Mesenchymal stem cell (in vitro differentiated cells and primary cell): Measurements from ENCODE around the gene GCDH.
A peak's percentile ranks its signal among the peaks of the same experiment; 100 is the strongest.

Experiments
- DNase-seq: peaks from one replicate; pipeline ENCODE4 v3.0.0-alpha.2; 2013
- H2AFZ ChIP-seq: one replicate; pipeline ENCODE4 v1.6.1; 2013; ENCODE audit warnings: low read depth, mild to moderate bottlenecking, control low read depth, inconsistent platforms, low read length, moderate library complexity
- H2AK5ac ChIP-seq: 2 replicates; pipeline ENCODE4 v1.6.1; 2013; ENCODE audit warnings: low read length, moderate library complexity, mild to moderate bottlenecking, inconsistent platforms; ENCODE audit not compliant: severe bottlenecking
- H2BK120ac ChIP-seq: one replicate; pipeline ENCODE4 v1.6.1; 2013; ENCODE audit warnings: low read depth, mild to moderate bottlenecking, inconsistent platforms, low read length, moderate library complexity
- H2BK12ac ChIP-seq, 2 experiments: one replicate each; pipeline ENCODE4 v1.6.1; 2013; ENCODE audit warnings: inconsistent platforms in 2 of 2, low read length in 2 of 2, mild to moderate bottlenecking in 2 of 2, moderate library complexity in 2 of 2, control low read depth in 1 of 2
- H2BK15ac ChIP-seq: one replicate; pipeline ENCODE4 v1.6.1; 2013; ENCODE audit warnings: mild to moderate bottlenecking, low read depth, inconsistent platforms; ENCODE audit not compliant: poor library complexity, severe bottlenecking
- H2BK5ac ChIP-seq: 2 replicates; pipeline ENCODE4 v1.6.1; 2013; ENCODE audit warnings: low read depth, mild to moderate bottlenecking, low read length, control low read depth, inconsistent platforms; ENCODE audit not compliant: poor library complexity, severe bottlenecking
- H3K14ac ChIP-seq, 2 experiments: one replicate each; pipeline ENCODE4 v1.6.1; 2013; ENCODE audit warnings: inconsistent platforms in 2 of 2, low read length in 2 of 2, control low read depth in 1 of 2, mild to moderate bottlenecking in 1 of 2, moderate library complexity in 1 of 2
- H3K18ac ChIP-seq, 2 experiments: one replicate each; pipeline ENCODE4 v1.6.1; 2013; ENCODE audit warnings: inconsistent platforms in 2 of 2, low read length in 2 of 2, control low read depth in 1 of 2, low read depth in 1 of 2, mild to moderate bottlenecking in 1 of 2
- H3K23ac ChIP-seq, 2 experiments: one replicate each; pipeline ENCODE4 v1.6.1; 2013; ENCODE audit warnings: inconsistent platforms in 2 of 2, low read length in 2 of 2, mild to moderate bottlenecking in 2 of 2, moderate library complexity in 2 of 2, control low read depth in 1 of 2
- H3K27ac ChIP-seq: 2 replicates; pipeline ENCODE4 v1.5.1; 2013; ENCODE audit warnings: mild to moderate bottlenecking, moderate library complexity, low read length, control low read depth, inconsistent platforms; ENCODE audit not compliant: poor library complexity, severe bottlenecking
- H3K27me3 ChIP-seq, 2 experiments: 2 replicates each; pipeline versions ENCODE4 v1.6.1 to v1.7.0; 2013; ENCODE audit warnings: low read length in 2 of 2, mild to moderate bottlenecking in 2 of 2, moderate library complexity in 2 of 2, control low read depth in 1 of 2, inconsistent platforms in 1 of 2; ENCODE audit not compliant: control insufficient read depth in 1 of 2, insufficient read depth in 1 of 2
- H3K36me3 ChIP-seq, 2 experiments: 2 replicates each; pipeline versions ENCODE4 v1.6.1 to v1.7.0; 2013; ENCODE audit warnings: low read length in 2 of 2, control low read depth in 1 of 2, inconsistent platforms in 1 of 2, low read depth in 1 of 2, mild to moderate bottlenecking in 1 of 2; ENCODE audit not compliant: insufficient read depth in 2 of 2, control insufficient read depth in 1 of 2
- H3K4ac ChIP-seq, 2 experiments: one replicate each; pipeline ENCODE4 v1.6.1; 2013; ENCODE audit warnings: inconsistent platforms in 2 of 2, low read length in 2 of 2, mild to moderate bottlenecking in 2 of 2, moderate library complexity in 2 of 2, control low read depth in 1 of 2, low read depth in 1 of 2
- H3K4me1 ChIP-seq: 2 replicates; pipeline ENCODE4 v1.6.1; 2013; ENCODE audit warnings: low read depth, low read length, control low read depth; ENCODE audit not compliant: control insufficient read depth, insufficient read depth
- H3K4me2 ChIP-seq: 2 replicates; pipeline ENCODE4 v1.6.1; 2013; ENCODE audit warnings: low read length, mild to moderate bottlenecking, inconsistent platforms; ENCODE audit not compliant: poor library complexity, severe bottlenecking
- H3K4me3 ChIP-seq, 2 experiments: 2 replicates each; pipeline versions ENCODE4 v1.5.1 to v1.7.0; 2013; ENCODE audit warnings: low read length in 2 of 2, mild to moderate bottlenecking in 2 of 2, control low read depth in 1 of 2, low read depth in 1 of 2; ENCODE audit not compliant: insufficient read depth in 1 of 2
- H3K79me1 ChIP-seq: replicated peaks from 2 replicates; pipeline ENCODE4 v1.6.1; 2013; ENCODE audit warnings: mild to moderate bottlenecking, control low read depth, low read length, inconsistent platforms; ENCODE audit not compliant: poor library complexity, severe bottlenecking
- H3K9ac ChIP-seq: 2 replicates; pipeline ENCODE4 v1.7.0; 2013; ENCODE audit warnings: mild to moderate bottlenecking, low read length, moderate library complexity
- H3K9me3 ChIP-seq: 2 replicates; pipeline ENCODE4 v1.7.0; 2013; ENCODE audit warnings: mild to moderate bottlenecking, low read length; ENCODE audit not compliant: control insufficient read depth
- H4K8ac ChIP-seq: one replicate; pipeline ENCODE4 v1.6.1; 2013; ENCODE audit warnings: inconsistent platforms, mild to moderate bottlenecking, low read length, moderate library complexity
- H4K91ac ChIP-seq: one replicate; pipeline ENCODE4 v1.6.1; 2013; ENCODE audit warnings: mild to moderate bottlenecking, low read length, inconsistent platforms
- WGBS: methylation state at CpG from one replicate; pipeline ENCODE4 v1.1.7; 2013; ENCODE audit warnings: mixed read lengths; 5-methylcytosine and 5-hydroxymethylcytosine counted together

GCDH gene

GRCh38 chr19:12944104-12944674, 53.2 kb downstream of the GCDH start:
- Histone ChIP-seq H3K36me3 (peaks cover 66 to 78% of the 10 kb centered on the region in 2 experiments), H4K91ac (no peak overlapping the region), H3K23ac (no peak overlapping the region), H2AFZ (no peak overlapping the region), H3K14ac (no peak overlapping the region), H2BK120ac (no peak overlapping the region), H3K79me1 (peaks cover 7% of the 10 kb centered on the region), H2BK15ac (no peak overlapping the region), H4K8ac (no peak overlapping the region), H3K4me1 (peaks cover 34% of the 10 kb centered on the region), H2BK5ac (no peak overlapping the region), H3K27me3 (no peaks in the 10 kb centered on the region), H3K9ac (peak overlapping the region; percentile 57), H3K9me3 (no peaks in the 10 kb centered on the region), H3K4me3 (no peak overlapping the region), H2AK5ac (no peak overlapping the region), H3K27ac (peak overlapping the region; percentile 41), H3K18ac (no peak overlapping the region), H2BK12ac (no peak overlapping the region), H3K4me2 (no peak overlapping the region), H3K4ac (no peak overlapping the region)
- WGBS = no CpG with 5 or more reads among the region's 2 CpGs
- DNase-seq = no peak

GRCh38 chr19:12945479-12946091, 54.6 kb downstream of the GCDH start, which contains the start of gene RAD23A:
RAD23A (plus strand) TSS chr19:12945862; CDS start chr19:12945949, 87 bp downstream.
- H4K91ac ChIP-seq = peak within 1 kb of the TSS; percentile 60
- under 1% methylated on average over 47 of the region's 62 CpGs for WGBS
- peak within 1 kb of the TSS; percentile 86 for H3K4me2 ChIP-seq
- H4K8ac ChIP-seq = no peak within 1 kb of the TSS
- peak within 1 kb of the TSS; percentile 99 for H3K9ac ChIP-seq
- peak; percentile 97 for DNase-seq
- peak within 1 kb of the TSS; percentile 35 to 92 for H3K18ac ChIP-seq
- H2BK120ac ChIP-seq = peak within 1 kb of the TSS; percentile 92
- H2AFZ ChIP-seq = no peak within 1 kb of the TSS
- peak within 1 kb of the TSS; percentile 89 for H3K27ac ChIP-seq
- H3K4me3 ChIP-seq = peak within 1 kb of the TSS; percentile 72 to 97
- peaks cover 26% of the 10 kb centered on the region for H3K4me1 ChIP-seq
- peaks cover 69 to 78% of the 10 kb centered on the region in 2 experiments for H3K36me3 ChIP-seq
- peaks cover 15% of the 10 kb centered on the region for H3K79me1 ChIP-seq
- H2AK5ac ChIP-seq = no peak within 1 kb of the TSS
- H2BK12ac ChIP-seq = no peak within 1 kb of the TSS
- H3K14ac ChIP-seq = no peak within 1 kb of the TSS
- no peaks in the 10 kb centered on the region for H3K27me3 ChIP-seq
- no peak within 1 kb of the TSS for H2BK5ac ChIP-seq
- peak within 1 kb of the TSS in 1 of 2 experiments; percentile 3 for H3K23ac ChIP-seq
- peak within 1 kb of the TSS in 1 of 2 experiments; percentile 72 for H3K4ac ChIP-seq
- peak within 1 kb of the TSS; percentile 62 for H2BK15ac ChIP-seq
- no peaks in the 10 kb centered on the region for H3K9me3 ChIP-seq

DNA sequence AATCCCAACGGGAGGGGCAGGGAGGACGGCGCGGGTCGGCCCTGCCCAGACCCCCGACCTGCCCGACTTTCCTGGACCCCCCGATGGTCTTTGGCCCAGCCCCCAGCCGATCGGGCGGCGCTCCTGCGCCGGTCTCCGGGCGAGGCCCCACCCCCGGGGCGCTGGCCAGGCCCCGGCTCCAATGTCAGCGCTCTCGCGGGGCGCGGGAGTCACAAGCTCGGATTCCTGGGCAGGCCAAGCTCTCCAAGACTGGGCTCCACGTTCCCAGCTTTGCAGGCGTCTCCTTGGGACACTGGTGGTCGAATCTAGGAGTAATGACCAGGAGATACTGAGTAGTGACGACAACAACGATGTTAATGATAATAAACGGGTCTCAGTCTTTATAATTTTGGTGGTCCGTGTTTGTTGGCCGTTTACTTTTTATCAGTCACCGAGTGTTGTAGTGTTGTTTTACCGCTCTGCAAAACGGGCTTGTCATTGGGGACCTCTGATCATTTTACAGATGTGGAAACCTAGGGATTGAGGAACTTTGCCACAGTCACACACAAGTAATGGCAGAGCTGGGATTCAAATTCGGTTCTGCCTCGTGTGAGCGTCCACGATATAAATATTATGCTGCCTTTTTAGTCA, 55.2 kb downstream of the GCDH start:
- WGBS = under 1% methylated on average over 31 of the region's 40 CpGs
- DNase-seq = peak; percentile 88
- H2AK5ac ChIP-seq = no peak overlapping the region
- peak overlapping the region; percentile 89 for H3K27ac ChIP-seq
- H2BK15ac ChIP-seq = peak overlapping the region; percentile 52
- H3K4me3 ChIP-seq = peak overlapping the region; percentile 72 to 97
- H3K79me1 ChIP-seq = peaks cover 15% of the 10 kb centered on the region
- peak overlapping the region; percentile 35 to 92 for H3K18ac ChIP-seq
- no peak overlapping the region for H3K14ac ChIP-seq
- H3K4ac ChIP-seq = peak overlapping the region in 1 of 2 experiments; percentile 72
- H3K23ac ChIP-seq = peak overlapping the region in 1 of 2 experiments; percentile 3
- H2BK120ac ChIP-seq = peak overlapping the region; percentile 92
- H3K9me3 ChIP-seq = no peaks in the 10 kb centered on the region
- H2BK5ac ChIP-seq = no peak overlapping the region
- H4K8ac ChIP-seq = no peak overlapping the region
- no peaks in the 10 kb centered on the region for H3K27me3 ChIP-seq
- H3K4me1 ChIP-seq = peaks cover 20% of the 10 kb centered on the region
- H2AFZ ChIP-seq = no peak overlapping the region
- H3K36me3 ChIP-seq = peaks cover 69 to 78% of the 10 kb centered on the region in 2 experiments
- H3K9ac ChIP-seq = peak overlapping the region; percentile 99
- H4K91ac ChIP-seq = peak overlapping the region; percentile 60
- no peak overlapping the region for H2BK12ac ChIP-seq
- H3K4me2 ChIP-seq = peak overlapping the region; percentile 86
